ENCODE results near the gene TPCN1.

TPCN1 gene

GRCh38 chr12:113334786-113335539, 113.7 kb downstream of the TPCN1 start, which contains the start of gene SLC8B1:
TSS of gene SLC8B1 (minus strand) at chr12:113335109. CDS start at chr12:113332878, 2,231 bp downstream.
- peak; percentile 84 for DNase-seq (ENCODE audit: low read depth)

- no peak for DNase-seq (ENCODE audit: low read depth)
Observed at GRCh38 chr12:113339540-113339939, 118.3 kb downstream of the TPCN1 start.

- no peak for DNase-seq (ENCODE audit: low read depth)
Observed at GRCh38 chr12:113340061-113340460, 118.8 kb downstream of the TPCN1 start.

GRCh38 chr12:113341535-113341934, 120.3 kb downstream of the TPCN1 start:
- no peak for DNase-seq (ENCODE audit: low read depth)

- DNase-seq (ENCODE audit: low read depth): no peak
Observed at GRCh38 chr12:113345318-113345717, 124.1 kb downstream of the TPCN1 start.

GRCh38 chr12:113346353-113346752, 125.1 kb downstream of the TPCN1 start:
- DNase-seq (ENCODE audit: low read depth): no peak

GRCh38 chr12:113347107-113347506, 125.8 kb downstream of the TPCN1 start:
- DNase-seq (ENCODE audit: low read depth): no peak

- DNase-seq (ENCODE audit: low read depth): no peak
Observed at GRCh38 chr12:113347892-113348291, 126.6 kb downstream of the TPCN1 start.
